ENCODE results near the gene SYTL3.

The SYTL3 gene

DNA sequence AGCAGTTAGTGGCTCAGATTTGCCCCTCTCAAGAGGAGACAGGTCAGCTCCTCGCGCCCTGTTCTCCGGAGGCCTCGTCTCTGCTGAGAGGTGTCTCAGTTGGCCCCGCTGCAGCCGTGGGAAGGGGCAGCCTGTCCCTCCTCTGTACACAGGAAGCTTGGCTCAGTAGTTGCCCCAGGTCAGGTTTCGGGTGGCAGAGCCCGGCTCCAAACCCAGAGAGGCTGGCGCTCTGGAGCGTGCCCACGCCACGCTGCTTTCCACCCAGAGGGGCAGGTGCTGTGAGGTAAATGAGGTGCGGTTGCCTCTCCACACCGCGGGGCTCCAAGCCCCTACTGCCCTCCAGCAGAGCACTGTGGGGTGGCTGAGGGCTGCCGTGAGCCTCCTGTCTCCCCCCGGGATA lies 21.3 kb upstream of the SYTL3 start:
- no peak overlapping the region for H3K18ac ChIP-seq (ENCODE audit: low read length)
- H3K27ac ChIP-seq (ENCODE audit: low read depth, low read length) = no peak overlapping the region
- no peaks in the 10 kb centered on the region for H3K9me3 ChIP-seq (ENCODE audit: insufficient read depth, low read depth, low read length)
- no peak overlapping the region for H4K8ac ChIP-seq (ENCODE audit: low read depth, low read length)
- no peak overlapping the region for H3K9ac ChIP-seq (ENCODE audit: low read length)
- H3K36me3 ChIP-seq (ENCODE audit: control insufficient read depth in 1 of 2, insufficient read depth in 2 of 2, low read length in 2 of 2) = peaks cover 48 to 57% of the 10 kb centered on the region in 2 experiments
- H3K79me2 ChIP-seq (ENCODE audit: control insufficient read depth, insufficient read depth, low read length, poor library complexity) = no peaks in the 10 kb centered on the region
- no peak overlapping the region for H3K4ac ChIP-seq (ENCODE audit: low read depth, low read length)
- no peak overlapping the region for H3K14ac ChIP-seq (ENCODE audit: low read length)
- H3K79me1 ChIP-seq (ENCODE audit: low read length) = peaks cover 2% of the 10 kb centered on the region
- H2BK12ac ChIP-seq (ENCODE audit: low read length) = no peak overlapping the region
- H3K27me3 ChIP-seq (ENCODE audit: insufficient read depth, low read length) = no peaks in the 10 kb centered on the region
- no peak overlapping the region for H3K4me2 ChIP-seq (ENCODE audit: low read length)
- no CpG with 5 or more reads among the region's 17 CpGs for WGBS (ENCODE audit: extremely low coverage, insufficient coverage, insufficient read length)
- peaks cover 0 to 4% of the 10 kb centered on the region in 2 experiments for H3K4me1 ChIP-seq (ENCODE audit: control insufficient read depth in 1 of 2, insufficient read depth in 2 of 2, low read length in 2 of 2)
- H2AK5ac ChIP-seq (ENCODE audit: low read length) = no peak overlapping the region
- DNase-seq = no peak
- H3K23ac ChIP-seq (ENCODE audit: low read length) = no peak overlapping the region
- no peak overlapping the region for H4K91ac ChIP-seq (ENCODE audit: low read depth, low read length)
- H3K4me3 ChIP-seq (ENCODE audit: low read depth, low read length) = no peak overlapping the region
- H2BK5ac ChIP-seq (ENCODE audit: low read depth, low read length, poor library complexity) = no peak overlapping the region
- H2BK120ac ChIP-seq (ENCODE audit: insufficient read depth, low read length, poor library complexity) = no peak overlapping the region
- H2AFZ ChIP-seq (ENCODE audit: insufficient read depth, low read length, poor library complexity) = no peak overlapping the region
- H4K12ac ChIP-seq (ENCODE audit: low read depth, low read length) = no peak overlapping the region

DNA sequence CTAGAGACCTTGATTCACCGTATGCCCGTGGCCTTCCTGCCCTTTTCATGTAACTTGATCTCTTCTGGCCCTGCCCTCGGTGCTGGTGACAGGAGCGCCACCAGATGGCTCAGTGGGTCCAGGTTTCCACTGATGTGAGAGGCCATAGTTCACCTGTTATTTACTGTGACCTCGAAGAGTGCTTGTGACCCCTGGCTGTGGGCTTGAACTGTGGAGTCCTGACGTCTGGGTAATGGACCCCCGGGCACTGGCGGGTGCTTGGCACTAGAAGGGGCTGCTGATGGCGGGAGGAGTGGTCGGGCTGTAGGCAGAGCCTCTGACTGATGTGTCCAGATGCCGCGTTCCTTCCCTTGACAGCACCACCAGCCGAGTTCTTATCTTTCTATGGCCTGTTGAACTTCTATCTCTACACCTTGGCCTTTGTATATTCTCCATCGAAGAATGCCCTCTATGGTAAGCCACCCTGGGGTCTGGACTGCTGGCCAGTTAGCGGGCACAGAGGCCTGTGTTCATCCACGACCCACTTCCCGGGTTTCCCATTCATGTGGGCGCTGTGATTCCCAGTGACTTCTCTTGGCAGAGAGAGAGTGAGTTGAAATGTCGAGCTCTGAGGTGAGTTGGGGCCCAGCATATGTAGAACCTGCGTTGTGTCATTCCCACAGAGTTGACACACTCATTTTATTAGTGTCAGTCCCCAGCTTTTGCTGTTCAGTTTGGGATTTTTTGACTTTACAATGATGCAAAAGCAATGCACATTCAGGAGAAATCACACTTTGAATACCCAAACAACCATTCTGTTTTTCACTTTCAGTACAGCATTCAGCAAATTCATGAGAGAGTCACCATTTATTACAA lies 20.3 kb upstream of the SYTL3 start:
- no peak overlapping the region for H2BK12ac ChIP-seq (ENCODE audit: low read length)
- no peak overlapping the region for H4K12ac ChIP-seq (ENCODE audit: low read depth, low read length)
- no peak overlapping the region for H2AK5ac ChIP-seq (ENCODE audit: low read length)
- no peak overlapping the region for H2BK120ac ChIP-seq (ENCODE audit: insufficient read depth, low read length, poor library complexity)
- no peak overlapping the region for H3K14ac ChIP-seq (ENCODE audit: low read length)
- peaks cover 48 to 57% of the 10 kb centered on the region in 2 experiments for H3K36me3 ChIP-seq (ENCODE audit: control insufficient read depth in 1 of 2, insufficient read depth in 2 of 2, low read length in 2 of 2)
- no peaks in the 10 kb centered on the region for H3K9me3 ChIP-seq (ENCODE audit: insufficient read depth, low read depth, low read length)
- no peak overlapping the region for H3K4ac ChIP-seq (ENCODE audit: low read depth, low read length)
- no peak overlapping the region for H3K18ac ChIP-seq (ENCODE audit: low read length)
- no peak overlapping the region for H4K8ac ChIP-seq (ENCODE audit: low read depth, low read length)
- H3K23ac ChIP-seq (ENCODE audit: low read length) = no peak overlapping the region
- H4K91ac ChIP-seq (ENCODE audit: low read depth, low read length) = no peak overlapping the region
- H3K79me2 ChIP-seq (ENCODE audit: control insufficient read depth, insufficient read depth, low read length, poor library complexity) = no peaks in the 10 kb centered on the region
- H3K79me1 ChIP-seq (ENCODE audit: low read length) = peaks cover 2% of the 10 kb centered on the region
- H3K9ac ChIP-seq (ENCODE audit: low read length) = no peak overlapping the region
- no peaks in the 10 kb centered on the region for H3K27me3 ChIP-seq (ENCODE audit: insufficient read depth, low read length)
- peaks cover 0 to 4% of the 10 kb centered on the region in 2 experiments for H3K4me1 ChIP-seq (ENCODE audit: control insufficient read depth in 1 of 2, insufficient read depth in 2 of 2, low read length in 2 of 2)
- DNase-seq = peak in 1 of 2 donors; percentile 42
- no CpG with 5 or more reads among the region's 20 CpGs for WGBS (ENCODE audit: extremely low coverage, insufficient coverage, insufficient read length)
- no peak overlapping the region for H3K4me3 ChIP-seq (ENCODE audit: low read depth, low read length)
- H3K27ac ChIP-seq (ENCODE audit: low read depth, low read length) = no peak overlapping the region
- no peak overlapping the region for H2BK5ac ChIP-seq (ENCODE audit: low read depth, low read length, poor library complexity)
- no peak overlapping the region for H3K4me2 ChIP-seq (ENCODE audit: low read length)
- H2AFZ ChIP-seq (ENCODE audit: insufficient read depth, low read length, poor library complexity) = no peak overlapping the region

- Histone ChIP-seq H3K9me3 (ENCODE audit: insufficient read depth, low read depth, low read length) (no peaks in the 10 kb centered on the region), H4K91ac (ENCODE audit: low read depth, low read length) (no peak overlapping the region), H3K4me2 (ENCODE audit: low read length) (no peak overlapping the region), H2BK120ac (ENCODE audit: insufficient read depth, low read length, poor library complexity) (no peak overlapping the region), H3K18ac (ENCODE audit: low read length) (no peak overlapping the region), H3K36me3 (ENCODE audit: control insufficient read depth in 1 of 2, insufficient read depth in 2 of 2, low read length in 2 of 2) (peaks cover 43 to 54% of the 10 kb centered on the region in 2 experiments), H3K27me3 (ENCODE audit: insufficient read depth, low read length) (no peaks in the 10 kb centered on the region), H3K79me2 (ENCODE audit: control insufficient read depth, insufficient read depth, low read length, poor library complexity) (no peaks in the 10 kb centered on the region), H3K14ac (ENCODE audit: low read length) (no peak overlapping the region), H3K79me1 (ENCODE audit: low read length) (peaks cover 2% of the 10 kb centered on the region), H2AFZ (ENCODE audit: insufficient read depth, low read length, poor library complexity) (no peak overlapping the region), H4K12ac (ENCODE audit: low read depth, low read length) (no peak overlapping the region), H3K4ac (ENCODE audit: low read depth, low read length) (no peak overlapping the region), H3K4me1 (ENCODE audit: control insufficient read depth in 1 of 2, insufficient read depth in 2 of 2, low read length in 2 of 2) (peaks cover 0 to 4% of the 10 kb centered on the region in 2 experiments), H3K27ac (ENCODE audit: low read depth, low read length) (peak overlapping the region; percentile 3), H2AK5ac (ENCODE audit: low read length) (no peak overlapping the region), H4K8ac (ENCODE audit: low read depth, low read length) (no peak overlapping the region), H2BK12ac (ENCODE audit: low read length) (no peak overlapping the region), H3K23ac (ENCODE audit: low read length) (no peak overlapping the region), H3K9ac (ENCODE audit: low read length) (no peak overlapping the region), H2BK5ac (ENCODE audit: low read depth, low read length, poor library complexity) (no peak overlapping the region), H3K4me3 (ENCODE audit: low read depth, low read length) (no peak overlapping the region)
- DNase-seq = no peak
- WGBS (ENCODE audit: extremely low coverage, insufficient coverage, insufficient read length) = no CpG with 5 or more reads among the region's 19 CpGs
Observed at GRCh38 chr6:158630938-158631616, 18.8 kb upstream of the SYTL3 start.

DNA sequence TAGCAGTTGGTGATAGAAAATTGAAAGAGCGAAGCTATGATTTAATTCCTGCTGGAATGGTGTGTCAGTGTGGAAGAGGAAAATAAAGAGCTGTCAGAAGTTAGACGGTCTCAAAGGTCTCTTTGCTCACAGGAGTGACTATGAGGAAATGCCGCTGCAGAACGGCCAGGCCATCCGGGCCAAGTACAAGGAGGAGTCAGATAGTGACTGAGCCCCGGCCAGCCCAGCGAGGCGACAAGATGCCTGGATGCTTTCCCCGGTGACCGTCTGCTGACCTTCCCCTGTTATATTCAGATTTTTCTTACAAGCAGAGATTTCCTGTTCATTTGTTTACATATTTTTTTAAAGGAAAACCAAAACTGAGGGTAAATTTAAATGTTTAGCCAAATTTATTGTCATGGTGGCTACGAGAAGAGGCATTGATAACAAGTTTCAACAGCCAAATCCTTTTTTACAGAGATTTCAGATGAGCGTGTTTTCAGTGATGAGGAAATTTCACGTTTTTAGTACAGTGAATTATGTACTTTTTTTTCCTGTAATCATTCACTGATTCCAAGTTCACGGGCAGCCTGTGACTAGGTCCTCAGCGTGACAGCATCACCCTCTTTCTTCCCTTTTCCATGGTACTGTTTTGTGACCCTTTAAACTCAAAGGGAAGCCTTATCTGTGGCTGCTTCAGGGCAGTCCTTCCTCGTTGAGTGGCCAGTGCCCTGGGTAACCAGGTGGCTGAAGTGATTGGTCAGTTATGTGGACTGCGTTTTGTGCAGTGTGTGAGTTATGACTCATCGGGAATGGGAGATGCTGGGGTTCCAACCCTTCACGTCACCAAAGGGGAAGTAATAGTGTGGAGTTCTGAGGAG lies 17.9 kb upstream of the SYTL3 start:
- Histone ChIP-seq H4K91ac (ENCODE audit: low read depth, low read length) (peak overlapping the region; percentile 8), H2AFZ (ENCODE audit: insufficient read depth, low read length, poor library complexity) (no peak overlapping the region), H3K79me1 (ENCODE audit: low read length) (peaks cover 2% of the 10 kb centered on the region), H3K4ac (ENCODE audit: low read depth, low read length) (no peak overlapping the region), H2BK12ac (ENCODE audit: low read length) (peak overlapping the region; percentile 8), H3K14ac (ENCODE audit: low read length) (no peak overlapping the region), H3K9me3 (ENCODE audit: insufficient read depth, low read depth, low read length) (no peaks in the 10 kb centered on the region), H2BK120ac (ENCODE audit: insufficient read depth, low read length, poor library complexity) (no peak overlapping the region), H3K4me1 (ENCODE audit: control insufficient read depth in 1 of 2, insufficient read depth in 2 of 2, low read length in 2 of 2) (peaks cover 0 to 4% of the 10 kb centered on the region in 2 experiments), H2BK5ac (ENCODE audit: low read depth, low read length, poor library complexity) (no peak overlapping the region), H3K18ac (ENCODE audit: low read length) (no peak overlapping the region), H3K4me2 (ENCODE audit: low read length) (no peak overlapping the region), H3K4me3 (ENCODE audit: low read depth, low read length) (no peak overlapping the region), H3K36me3 (ENCODE audit: control insufficient read depth in 1 of 2, insufficient read depth in 2 of 2, low read length in 2 of 2) (peaks cover 44 to 52% of the 10 kb centered on the region in 2 experiments), H4K12ac (ENCODE audit: low read depth, low read length) (no peak overlapping the region), H3K9ac (ENCODE audit: low read length) (no peak overlapping the region), H3K27ac (ENCODE audit: low read depth, low read length) (no peak overlapping the region), H2AK5ac (ENCODE audit: low read length) (no peak overlapping the region), H3K23ac (ENCODE audit: low read length) (no peak overlapping the region), H3K27me3 (ENCODE audit: insufficient read depth, low read length) (no peaks in the 10 kb centered on the region), H3K79me2 (ENCODE audit: control insufficient read depth, insufficient read depth, low read length, poor library complexity) (no peaks in the 10 kb centered on the region), H4K8ac (ENCODE audit: low read depth, low read length) (no peak overlapping the region)
- no CpG with 5 or more reads among the region's 19 CpGs for WGBS (ENCODE audit: extremely low coverage, insufficient coverage, insufficient read length)
- DNase-seq = peak in 1 of 2 donors; percentile 19

Data from trophoblast cell (in vitro differentiated cells and primary cell).